DMS114 treated with DMSO at 0.1 percent for 48 hours (cell line): Measurements from ENCODE around the gene SLC17A2.
A peak's percentile ranks its signal among the peaks of the same experiment; 100 is the strongest.
"Not testable (repeated sequence)": the region's sequence is repeated elsewhere in the genome, so short reads cannot be mapped to it uniquely, and the experiment has no call there.

ENCODE experiments used
- DNase-seq: peaks from one replicate; lab custom pipeline; 2025; ENCODE audit not compliant: unreplicated experiment; lab: John Stamatoyannopoulos, UW

SLC17A2 gene

DNA sequence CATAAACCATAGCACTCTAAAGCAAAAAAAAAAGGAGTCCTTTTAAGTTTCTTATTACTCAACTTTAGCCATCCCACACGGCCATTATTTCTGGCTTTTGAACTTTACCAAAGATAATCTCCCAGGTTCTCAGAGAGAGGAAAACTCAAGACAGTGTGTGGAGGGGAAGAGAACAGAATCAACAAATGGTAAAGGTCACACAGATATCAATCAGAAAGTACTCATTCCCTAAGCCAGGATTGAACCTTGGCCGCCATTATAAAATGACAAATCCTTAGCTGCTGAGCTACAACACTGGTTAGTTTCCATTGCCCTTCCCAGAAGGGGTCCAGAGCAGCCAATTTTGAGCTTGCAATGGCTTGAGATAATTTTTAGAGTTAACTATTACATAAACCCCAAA, 22.0 kb upstream of the SLC17A2 start:
- DNase-seq: no peak

DNA sequence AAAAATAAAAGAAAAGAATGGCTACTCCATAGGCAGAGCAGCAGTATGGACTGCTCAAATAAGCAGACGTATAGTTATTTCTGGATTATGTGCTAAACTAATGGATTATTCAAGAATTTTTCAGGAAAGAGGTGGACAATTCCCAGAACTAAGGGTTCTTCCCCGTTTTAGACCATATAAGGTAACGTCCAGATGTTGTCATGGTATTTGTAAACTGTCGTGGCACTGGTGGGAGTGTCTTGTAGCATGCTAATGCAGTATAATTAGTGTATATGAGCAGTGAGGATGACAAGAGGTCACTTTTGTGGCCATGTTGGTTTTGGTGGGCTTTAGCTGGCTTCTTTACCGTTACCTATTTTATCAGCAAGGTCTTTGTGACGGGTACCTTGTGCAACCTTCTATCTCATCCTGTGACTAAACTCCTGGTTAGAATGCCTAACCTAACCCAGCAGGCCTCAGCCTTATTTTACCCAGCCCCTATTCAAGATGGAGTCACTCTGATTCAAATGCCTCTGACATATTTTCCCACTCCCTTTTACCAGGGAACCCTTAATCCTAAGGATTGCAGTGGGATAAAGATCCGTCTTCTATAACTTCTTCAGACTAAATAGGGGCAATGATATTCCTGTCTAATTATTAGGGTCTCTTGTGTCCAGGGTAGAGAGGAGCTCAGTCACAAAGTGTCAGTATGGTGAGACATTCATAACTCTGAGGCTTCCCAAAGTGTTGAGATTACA, 21.0 kb upstream of the SLC17A2 start:
- no peak for DNase-seq

DNA sequence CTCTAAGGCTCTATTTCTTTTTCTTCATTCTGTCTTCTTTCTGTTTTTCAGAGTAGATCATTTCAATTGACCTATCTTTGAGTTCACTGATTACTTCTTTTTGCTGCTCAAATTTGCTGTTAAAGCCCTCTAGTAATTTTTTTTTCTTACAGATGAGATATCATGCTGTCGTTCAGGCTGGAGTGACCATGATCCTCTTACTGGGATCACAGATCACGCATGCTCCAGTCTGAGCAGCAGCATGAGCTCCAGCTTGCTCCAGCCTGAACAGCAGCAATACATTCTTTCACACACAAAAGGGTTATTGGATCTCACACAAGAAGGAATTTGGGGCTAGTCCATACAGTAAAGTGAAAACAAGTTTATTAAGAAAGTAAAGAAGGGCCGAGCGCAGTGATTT, 19.8 kb upstream of the SLC17A2 start:
- DNase-seq: no peak

DNA sequence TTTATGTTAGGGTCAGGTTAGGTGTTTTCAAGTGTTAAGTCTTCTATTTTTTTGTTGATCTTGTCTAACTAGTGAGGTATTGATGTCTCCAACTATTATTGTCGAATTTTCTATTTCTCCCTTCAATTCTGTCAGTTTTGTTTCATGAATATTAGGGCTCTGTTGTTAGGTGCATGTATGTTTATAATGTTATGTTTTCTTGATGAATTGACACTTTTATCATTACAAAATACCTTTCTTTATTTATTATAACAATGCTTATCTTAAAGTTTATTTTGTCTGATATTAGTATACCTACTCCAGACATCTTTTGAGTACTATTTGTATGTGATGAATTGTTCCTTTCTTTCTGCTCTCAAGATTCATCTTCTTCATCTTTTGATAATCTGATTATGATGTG, 19.2 kb upstream of the SLC17A2 start:
- no peak for DNase-seq

DNA sequence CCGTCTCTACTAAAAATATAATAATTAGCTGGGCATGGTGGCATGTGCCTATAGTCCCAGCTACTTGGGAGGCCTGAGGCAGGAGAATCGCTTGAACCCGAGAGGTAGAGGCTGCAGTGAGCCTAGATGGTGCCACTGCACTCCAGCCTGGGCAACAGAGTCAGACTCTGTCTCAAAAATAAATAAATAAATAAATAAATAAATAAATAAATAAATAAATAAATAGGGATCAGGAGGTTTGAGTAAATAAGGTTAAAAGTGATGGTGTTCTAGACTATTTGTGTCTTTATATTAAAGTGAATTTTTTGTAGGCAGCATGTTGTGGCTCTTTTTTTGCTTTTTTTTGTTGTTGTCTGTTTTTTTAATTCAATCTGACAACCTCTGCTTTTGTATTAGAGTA, 17.0 kb upstream of the SLC17A2 start:
- DNase-seq: not testable (repeated sequence)

DNA sequence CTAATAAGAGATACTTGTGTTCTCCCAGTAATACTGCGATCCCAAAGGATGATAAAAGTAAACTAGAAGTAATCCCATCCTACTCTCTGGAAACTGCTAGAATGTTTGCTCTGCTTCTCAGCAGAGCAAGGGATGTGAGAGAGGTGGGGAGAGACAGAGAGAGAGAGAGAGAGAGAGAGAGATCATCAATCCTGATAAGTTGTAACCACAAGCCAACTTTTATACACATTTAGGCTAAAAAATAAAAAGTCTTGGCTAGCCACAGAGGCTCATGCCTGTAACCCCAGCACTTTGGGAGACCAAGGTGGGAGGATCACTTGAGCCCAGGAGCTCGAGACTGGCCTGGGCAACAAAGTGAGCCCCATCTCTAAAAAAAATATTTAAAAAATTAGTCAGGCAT, 16.1 kb upstream of the SLC17A2 start:
- DNase-seq: no peak

DNA sequence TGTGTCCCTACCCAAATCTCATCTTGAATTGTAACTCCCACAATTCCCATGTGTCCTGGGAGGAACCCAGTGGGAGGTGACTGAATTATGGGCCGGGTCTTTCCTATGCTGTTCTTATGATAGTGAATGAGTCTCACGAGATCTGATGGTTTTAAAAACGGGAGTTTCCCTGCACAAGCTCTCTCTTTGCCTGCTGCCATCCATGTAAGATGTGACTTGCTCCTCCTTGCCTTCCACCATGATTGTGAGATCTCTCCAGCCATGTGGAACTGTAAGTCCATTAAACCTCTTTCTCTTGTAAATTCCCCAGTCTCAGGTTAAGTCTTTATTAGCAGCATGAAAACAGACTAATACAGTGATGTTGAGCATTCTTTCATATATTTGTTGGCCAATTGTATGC, 15.2 kb upstream of the SLC17A2 start:
- not testable (repeated sequence) for DNase-seq

DNA sequence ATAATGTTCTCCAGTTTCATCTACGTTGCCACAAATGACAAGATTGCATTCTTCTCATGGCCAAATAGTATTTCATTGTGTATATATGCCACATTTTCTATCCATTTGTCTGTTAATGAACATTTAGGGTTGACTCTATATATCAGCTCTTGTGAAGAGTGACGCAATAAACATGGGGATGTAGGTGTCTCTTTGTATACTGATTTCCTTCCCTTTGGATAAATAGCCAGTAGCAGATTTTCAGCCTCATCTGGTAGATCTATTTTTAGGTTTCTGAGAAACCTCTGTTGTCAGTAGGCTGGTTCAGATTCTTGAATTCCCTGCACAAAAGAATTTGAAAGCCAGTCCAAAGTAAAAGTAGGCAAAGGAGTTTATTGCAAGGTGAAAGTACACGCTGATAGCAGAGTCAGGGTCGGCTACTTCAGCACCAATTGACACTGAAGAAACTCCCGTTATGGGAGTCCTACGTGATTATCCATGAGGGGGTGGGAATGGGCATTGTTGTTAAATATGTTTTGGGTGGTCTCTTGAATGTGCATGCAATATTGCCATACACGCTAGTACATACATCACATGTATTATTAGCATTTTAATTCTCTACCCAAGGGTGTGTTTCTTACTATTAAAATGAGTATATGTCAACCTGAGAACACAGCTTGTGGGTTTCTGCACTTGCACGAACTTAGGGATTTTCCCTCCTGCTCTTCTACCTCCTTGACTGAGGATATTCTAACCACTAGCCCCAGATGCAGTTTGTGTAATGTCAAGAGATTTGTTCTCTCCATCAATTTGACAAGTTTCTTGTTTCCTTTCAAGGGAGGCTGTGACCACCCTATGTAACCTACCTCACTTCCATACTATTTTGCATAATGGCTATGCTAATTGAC, 14.4 kb upstream of the SLC17A2 start:
- DNase-seq: no peak

DNA sequence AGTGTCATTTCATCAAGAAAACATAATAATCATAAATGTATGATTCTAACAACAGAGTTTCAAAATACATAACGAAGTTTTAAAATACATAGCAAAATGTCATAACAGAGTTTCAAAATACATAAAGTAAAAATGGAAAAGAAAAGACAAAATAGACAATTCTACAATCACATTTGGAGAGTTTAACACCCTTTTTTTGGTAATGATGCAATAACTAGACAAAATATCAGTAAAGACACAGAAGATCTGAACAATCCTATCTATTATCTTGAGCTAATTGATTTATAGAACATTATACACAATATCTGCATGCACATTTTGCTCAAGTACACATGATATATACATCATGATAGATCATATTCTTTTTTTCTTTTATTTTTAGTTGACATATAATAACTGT, 13.4 kb upstream of the SLC17A2 start:
- DNase-seq: no peak

DNA sequence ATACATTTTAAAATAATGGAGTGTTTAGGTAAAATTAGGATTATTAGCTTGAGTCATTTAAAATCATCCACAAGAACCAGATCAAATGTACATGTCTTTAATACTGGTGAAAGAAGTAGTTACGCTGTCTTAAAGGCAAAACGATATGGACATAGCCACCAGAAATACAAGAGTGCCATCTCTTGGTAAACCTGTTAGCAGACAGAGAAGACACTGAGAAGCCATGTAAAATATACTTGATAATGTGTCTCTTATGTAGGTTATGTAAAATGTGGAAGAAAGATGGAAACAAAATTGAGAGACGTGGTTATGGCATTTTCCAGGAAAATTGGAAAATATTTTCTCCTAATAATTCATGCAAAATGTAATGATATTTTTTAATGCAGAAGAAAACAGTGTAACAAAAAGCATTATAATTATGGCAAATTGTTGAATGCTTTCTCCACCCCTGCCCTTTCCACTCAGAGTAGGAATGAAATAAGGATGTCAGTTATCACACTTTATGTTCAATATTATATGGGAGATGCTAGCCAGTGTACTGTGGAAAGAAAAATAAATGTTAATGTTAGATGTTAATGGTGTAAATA, 12.2 kb upstream of the SLC17A2 start:
- DNase-seq: peak; percentile 62

DNA sequence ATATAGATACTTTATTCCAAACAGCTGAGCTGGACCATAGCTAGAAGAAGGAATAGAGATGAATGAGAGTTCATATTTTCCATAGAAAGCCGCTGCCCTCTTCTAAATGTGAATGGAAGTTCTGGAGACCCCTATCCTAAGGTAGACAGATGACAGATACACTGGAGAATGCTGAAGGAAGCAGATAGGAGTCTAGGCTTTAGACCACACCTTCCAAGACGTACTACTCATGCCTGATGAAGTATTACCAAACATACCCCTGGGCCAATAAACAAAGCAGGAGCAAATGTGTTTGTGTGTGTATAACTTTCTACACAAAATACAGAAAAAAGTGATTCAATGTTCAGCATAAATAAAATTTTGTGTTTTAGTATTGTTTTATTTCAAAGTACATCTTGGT, 9.1 kb upstream of the SLC17A2 start:
- DNase-seq: no peak

DNA sequence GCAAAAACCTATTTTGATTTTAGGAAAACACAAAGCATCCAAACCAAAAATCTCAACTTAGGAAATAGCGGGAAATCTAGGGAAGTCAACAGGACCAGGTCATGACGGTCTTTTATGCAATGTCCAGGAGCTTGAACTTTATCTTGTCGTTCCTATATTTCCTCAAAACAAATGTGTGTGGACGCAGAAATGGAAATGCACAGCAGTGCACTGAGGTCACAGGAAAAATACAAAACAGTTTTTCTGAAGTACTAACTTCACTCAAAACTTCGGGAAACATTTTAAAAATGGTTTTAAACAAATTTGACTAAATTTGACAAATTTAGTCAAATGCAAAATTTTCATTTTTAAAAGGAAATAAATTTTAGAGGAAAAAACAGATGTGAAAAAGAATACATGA, 5.5 kb upstream of the SLC17A2 start:
- no peak for DNase-seq

DNA sequence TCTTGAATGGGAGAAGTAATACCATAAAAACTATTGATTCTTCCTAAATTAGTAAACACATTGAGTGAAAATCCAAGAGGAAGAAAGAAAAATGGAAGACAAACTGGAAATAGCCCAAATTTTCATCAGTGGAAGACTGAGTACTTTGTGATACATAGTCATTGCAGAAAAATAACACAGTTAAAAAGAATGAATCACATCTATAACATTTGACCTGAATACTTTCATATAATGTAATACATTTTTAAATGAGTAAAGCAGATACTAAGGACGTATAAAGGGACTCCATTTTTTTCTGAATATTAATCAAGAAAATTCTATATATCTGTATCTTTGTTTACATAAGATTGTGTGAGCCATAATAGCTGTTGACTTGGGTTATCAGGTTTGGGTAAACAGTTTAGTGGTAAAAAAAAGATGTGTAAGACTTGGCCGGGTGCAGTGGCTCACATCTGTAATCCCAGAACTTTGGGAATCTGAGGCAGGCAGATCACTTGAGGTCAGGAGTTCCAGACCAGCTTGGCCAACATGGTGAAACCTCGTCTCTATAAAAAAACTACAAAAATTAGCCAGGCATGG, 4.3 kb upstream of the SLC17A2 start:
- DNase-seq: no peak

DNA sequence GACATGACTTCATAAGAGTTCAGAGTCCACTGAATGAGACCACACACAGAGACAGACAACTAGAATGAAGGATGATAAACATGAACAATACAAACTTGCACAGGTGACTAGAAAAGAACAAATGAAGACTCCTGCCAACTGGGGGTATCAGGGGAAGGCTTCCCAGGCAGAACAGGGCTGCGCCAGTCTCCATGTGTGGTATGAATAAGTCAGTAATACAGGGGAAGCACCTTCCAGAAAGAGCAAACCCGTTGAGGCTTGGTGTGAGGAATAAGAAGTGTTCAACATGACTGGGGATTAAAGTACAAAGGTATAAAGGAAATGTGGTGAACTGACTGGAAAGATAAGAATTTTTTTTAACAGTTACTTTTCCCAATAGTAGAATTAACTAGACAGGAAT, 3.7 kb upstream of the SLC17A2 start:
- DNase-seq: no peak

DNA sequence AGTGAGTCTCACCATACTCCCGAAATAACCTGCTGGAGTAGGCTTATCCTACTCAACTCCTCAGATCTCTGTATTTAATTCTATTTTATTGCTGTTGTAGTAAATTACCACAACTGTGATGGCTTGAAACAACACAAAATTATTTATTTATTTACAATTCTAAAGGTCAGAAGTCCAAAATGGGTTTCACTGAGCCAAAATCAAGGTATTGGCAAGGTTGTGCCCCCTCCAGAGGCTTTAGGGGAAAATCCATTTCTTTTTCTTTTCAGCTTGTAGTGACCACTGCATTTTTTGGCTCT, 869 bp upstream of the SLC17A2 start:
- DNase-seq: no peak

DNA sequence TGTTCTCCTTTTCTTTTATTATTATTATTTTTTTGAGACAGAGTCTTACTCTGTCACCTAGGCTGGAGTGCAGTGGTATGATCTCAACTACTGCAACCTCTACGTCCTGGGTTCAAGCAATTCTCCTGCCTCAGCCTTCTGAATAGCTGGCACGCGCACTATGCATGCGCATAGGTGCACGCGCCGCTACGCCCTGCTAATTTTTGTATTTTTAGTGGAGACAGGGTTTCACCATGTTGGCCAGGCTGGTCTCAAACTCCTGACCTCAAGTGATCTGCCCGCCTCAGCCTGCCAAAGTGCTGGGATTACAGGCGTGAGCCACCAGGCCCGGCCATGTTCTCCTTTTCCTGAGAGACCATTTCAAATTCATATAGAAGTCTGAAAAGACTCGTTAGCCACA, 706 bp downstream of the SLC17A2 start:
- DNase-seq: not testable (repeated sequence)

DNA sequence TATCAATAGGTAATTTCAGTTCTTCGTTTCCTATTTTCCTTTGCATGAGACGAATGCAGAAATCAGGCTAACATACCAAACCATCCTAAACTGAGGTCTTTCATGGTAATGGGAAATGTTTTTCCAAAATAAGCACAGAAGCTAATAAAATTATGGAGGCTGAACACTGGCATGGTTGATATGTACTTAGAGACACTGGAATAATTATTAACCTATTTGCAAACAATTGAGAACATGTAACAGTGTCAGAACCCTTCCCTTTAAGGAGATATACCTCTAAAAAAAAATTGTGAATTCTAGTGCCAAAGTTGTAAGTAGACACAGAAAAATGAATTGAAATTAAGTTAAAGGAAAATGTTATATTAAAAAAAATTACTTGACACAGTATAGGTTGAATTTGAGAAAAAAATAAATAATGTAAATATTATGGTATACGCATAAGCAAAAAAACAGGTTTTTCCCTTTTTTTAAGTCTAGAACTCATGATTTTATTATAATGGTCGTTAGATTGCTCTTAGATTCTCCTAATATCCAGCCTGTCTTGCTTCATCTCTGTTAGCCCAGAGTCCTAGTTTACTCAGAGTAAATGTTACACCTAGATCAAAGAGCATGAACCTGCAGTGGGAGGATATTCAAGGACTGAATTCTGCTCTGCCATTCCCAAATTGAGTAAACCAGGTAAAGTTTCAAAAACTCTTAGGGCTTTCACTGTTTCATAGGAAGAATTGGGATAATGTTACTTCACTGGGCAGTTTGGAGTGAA, 1.7 kb downstream of the SLC17A2 start:
- no peak for DNase-seq

DNA sequence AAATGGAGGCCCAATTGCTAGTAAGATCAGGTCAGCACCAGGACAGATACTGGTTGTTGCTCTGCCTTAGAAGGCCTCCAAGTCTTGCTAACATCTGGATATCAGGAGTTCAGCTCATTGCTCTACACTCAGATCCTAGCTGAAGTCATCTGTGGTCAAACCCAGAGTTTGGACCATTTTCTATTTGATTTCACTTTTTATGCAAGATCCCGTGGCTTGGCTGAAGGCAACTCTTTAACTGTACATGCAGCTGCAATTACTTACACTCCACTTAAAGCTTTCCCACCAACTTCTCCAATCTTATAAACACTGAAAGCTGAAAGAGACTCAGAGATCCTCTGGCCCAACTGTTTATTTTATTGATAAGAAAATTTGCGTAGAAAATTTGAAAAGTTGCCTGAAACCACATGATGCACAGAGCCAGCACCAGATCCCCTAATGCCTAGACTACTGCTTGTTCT, 2.7 kb downstream of the SLC17A2 start:
- DNase-seq: no peak

DNA sequence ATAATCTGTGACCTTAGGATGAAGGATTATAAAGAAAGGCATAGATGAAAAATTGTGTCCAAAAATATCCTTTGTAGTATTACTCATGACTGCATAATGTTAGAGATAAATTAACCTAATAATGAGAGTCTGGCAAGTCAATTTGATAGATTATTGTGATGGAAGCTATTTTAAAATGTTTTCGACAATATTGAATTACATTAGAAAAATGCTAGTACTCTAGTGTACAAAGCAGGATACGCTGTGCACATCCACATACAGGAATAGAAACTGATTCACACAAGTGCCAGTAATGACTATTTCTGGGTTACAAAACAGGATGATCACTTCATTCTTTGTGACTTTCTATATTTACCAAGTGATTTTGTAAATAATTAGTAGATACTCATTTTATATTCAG, 3.3 kb downstream of the SLC17A2 start:
- DNase-seq: no peak

DNA sequence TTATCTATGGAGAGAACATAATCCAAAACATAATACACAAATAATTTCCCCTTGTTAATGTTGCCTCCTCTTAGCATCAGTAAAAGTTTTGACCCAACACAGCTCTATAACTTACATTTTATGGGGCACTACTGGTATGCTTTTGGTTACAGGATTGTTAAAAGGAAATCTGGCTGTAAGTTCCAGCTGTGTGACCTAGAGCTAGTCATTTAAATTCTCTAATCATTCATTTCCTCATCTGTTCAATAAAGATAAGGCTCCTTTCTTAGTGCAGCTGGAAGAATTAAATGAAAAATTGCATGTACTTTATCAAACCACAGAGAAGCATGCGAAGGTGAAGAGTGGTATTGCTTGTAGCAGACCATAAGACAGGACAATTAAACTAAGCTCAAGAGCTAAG, 4.6 kb downstream of the SLC17A2 start:
- DNase-seq: no peak

DNA sequence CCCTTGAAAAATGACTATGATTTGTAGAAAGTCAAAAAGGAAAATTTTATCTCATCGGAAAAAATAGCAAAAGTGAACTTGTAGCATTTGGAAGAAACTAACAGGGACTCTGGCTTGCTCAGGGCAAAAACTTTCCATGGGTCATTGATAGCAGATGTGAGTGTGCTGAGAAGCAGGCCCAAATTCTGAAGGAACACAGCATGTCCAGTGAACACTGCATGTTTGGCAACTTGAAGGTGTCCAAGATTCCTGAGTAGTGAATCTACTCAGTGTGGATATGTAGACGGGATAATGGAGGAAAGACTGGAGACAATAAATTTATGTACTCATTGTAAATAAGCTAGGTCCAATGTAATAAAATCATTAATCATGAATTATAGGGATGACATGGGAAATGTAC, 8.2 kb downstream of the SLC17A2 start:
- no peak for DNase-seq
